Bone marrow (tissue), 2 donors: Measurements from ENCODE around the gene MNAT1.
"Not testable (repeated sequence)": the region's sequence is repeated elsewhere in the genome, so short reads cannot be mapped to it uniquely, and the experiment has no call there.

Experiments
- DNase-seq, 2 donors: peaks; one replicate each; lab custom pipeline; 2025; lab: John Stamatoyannopoulos, UW

MNAT1 gene

GRCh38 chr14:60738843-60739508 lies 4.4 kb downstream of the MNAT1 start:
- no peak for DNase-seq

- no peak for DNase-seq
These were observed 10.0 kb downstream of the MNAT1 start for GRCh38 chr14:60744566-60744965.

GRCh38 chr14:60753264-60754119 lies 18.9 kb downstream of the MNAT1 start:
- no peak for DNase-seq

GRCh38 chr14:60756847-60757246 lies 22.3 kb downstream of the MNAT1 start:
- DNase-seq = no peak

- no peak for DNase-seq
These were observed 23.0 kb downstream of the MNAT1 start for GRCh38 chr14:60757567-60758002.

- no peak for DNase-seq
These were observed 24.3 kb downstream of the MNAT1 start for GRCh38 chr14:60758885-60759284.

GRCh38 chr14:60760209-60760608 lies 25.6 kb downstream of the MNAT1 start:
- no peak for DNase-seq

- DNase-seq = no peak
These were observed 26.2 kb downstream of the MNAT1 start for GRCh38 chr14:60760644-60761364.

- DNase-seq = no peak
These were observed 34.0 kb downstream of the MNAT1 start for GRCh38 chr14:60768602-60769001.

GRCh38 chr14:60771117-60771516 lies 36.6 kb downstream of the MNAT1 start:
- no peak for DNase-seq

- no peak for DNase-seq
These were observed 39.0 kb downstream of the MNAT1 start for GRCh38 chr14:60773558-60773957.

- no peak for DNase-seq
These were observed 40.7 kb downstream of the MNAT1 start for GRCh38 chr14:60775296-60775695.

GRCh38 chr14:60777856-60778578 lies 43.5 kb downstream of the MNAT1 start:
- no peak for DNase-seq

- not testable (repeated sequence) for DNase-seq
These were observed 45.4 kb downstream of the MNAT1 start for GRCh38 chr14:60779745-60780514.

GRCh38 chr14:60780558-60780957 lies 46.0 kb downstream of the MNAT1 start:
- not testable (repeated sequence) for DNase-seq

GRCh38 chr14:60786905-60787304 lies 52.3 kb downstream of the MNAT1 start:
- DNase-seq = no peak

- no peak for DNase-seq
These were observed 55.1 kb downstream of the MNAT1 start for GRCh38 chr14:60789656-60790055.

- DNase-seq = no peak
These were observed 56.3 kb downstream of the MNAT1 start for GRCh38 chr14:60790850-60791249.

GRCh38 chr14:60796434-60796833 lies 61.9 kb downstream of the MNAT1 start:
- no peak for DNase-seq

GRCh38 chr14:60800409-60800808 lies 65.8 kb downstream of the MNAT1 start:
- no peak for DNase-seq

- DNase-seq = no peak
These were observed 69.3 kb downstream of the MNAT1 start for GRCh38 chr14:60803871-60804270.
